ES-I3 (cell line): ENCODE data around the gene PTCD2.
"Not testable (repeated sequence)": the region's sequence is repeated elsewhere in the genome, so short reads cannot be mapped to it uniquely, and the experiment has no call there.

ENCODE experiments used
- H3K36me3 ChIP-seq: 2 replicates; pipeline ENCODE4 v1.6.1; 2013; ENCODE audit warnings: mild to moderate bottlenecking, low read length, control low read depth, moderate library complexity; ENCODE audit not compliant: insufficient read depth
- H3K4me1 ChIP-seq: 2 replicates; pipeline ENCODE4 v1.6.1; 2013; ENCODE audit warnings: mild to moderate bottlenecking, control low read depth, low read length; ENCODE audit not compliant: insufficient read depth
- H3K9ac ChIP-seq: 2 replicates; pipeline ENCODE4 v1.6.1; 2013; ENCODE audit warnings: low read depth, mild to moderate bottlenecking, low read length, moderate library complexity
- H3K9me3 ChIP-seq: 2 replicates; pipeline ENCODE4 v1.6.1; 2013; ENCODE audit warnings: mild to moderate bottlenecking, low read length, moderate library complexity; ENCODE audit not compliant: control insufficient read depth, insufficient read depth

PTCD2 gene

GRCh38 chr5:72305194-72306142 lies 14.7 kb upstream of the PTCD2 start:
- Histone ChIP-seq H3K9ac (no peak overlapping the region), H3K9me3 (no peaks in the 10 kb centered on the region), H3K4me1 (peaks cover 31% of the 10 kb centered on the region), H3K36me3 (peaks cover 5% of the 10 kb centered on the region; the same call in 1 of the 2 replicates)

- peaks cover 5% of the 10 kb centered on the region; the same call in 1 of the 2 replicates for H3K36me3 ChIP-seq
- H3K9me3 ChIP-seq: no peaks in the 10 kb centered on the region
- H3K4me1 ChIP-seq: peaks cover 17% of the 10 kb centered on the region
- peak overlapping the region; percentile 72 for H3K9ac ChIP-seq
These were observed 12.6 kb upstream of the PTCD2 start for GRCh38 chr5:72307573-72307967.

- peaks cover 8% of the 10 kb centered on the region; the same call in 1 of the 2 replicates for H3K36me3 ChIP-seq
- H3K9ac ChIP-seq: peak overlapping the region; percentile 72
- H3K4me1 ChIP-seq: peaks cover 12% of the 10 kb centered on the region
- H3K9me3 ChIP-seq: no peaks in the 10 kb centered on the region
These were observed 12.0 kb upstream of the PTCD2 start for GRCh38 chr5:72307968-72308852.

GRCh38 chr5:72308853-72309191 lies 11.4 kb upstream of the PTCD2 start:
- peaks cover 8% of the 10 kb centered on the region; the same call in 1 of the 2 replicates for H3K36me3 ChIP-seq

GRCh38 chr5:72313141-72313540 lies 7.0 kb upstream of the PTCD2 start:
- no peaks in the 10 kb centered on the region for H3K9me3 ChIP-seq
- H3K36me3 ChIP-seq: peaks cover 8% of the 10 kb centered on the region; the same call in 1 of the 2 replicates
- no peaks in the 10 kb centered on the region for H3K4me1 ChIP-seq
- H3K9ac ChIP-seq: no peak overlapping the region

More at GRCh38 chr5:72308853-72309191, 11.4 kb upstream of the PTCD2 start:
- peaks cover 12% of the 10 kb centered on the region for H3K4me1 ChIP-seq
- no peaks in the 10 kb centered on the region for H3K9me3 ChIP-seq
- H3K9ac ChIP-seq: peak overlapping the region; percentile 43; the same call in 1 of the 2 replicates

- no peaks in the 10 kb centered on the region for H3K9me3 ChIP-seq
- H3K36me3 ChIP-seq: peaks cover 5% of the 10 kb centered on the region; the same call in 1 of the 2 replicates
- H3K4me1 ChIP-seq: 0 out of 2 replicates have a peak, but pooled peaks cover 3% of the 10 kb centered on the region
- H3K9ac ChIP-seq: no peak overlapping the region
These were observed 5.5 kb upstream of the PTCD2 start for GRCh38 chr5:72314571-72315172.

- H3K9me3 ChIP-seq, H3K36me3 ChIP-seq: not testable (repeated sequence)
- Histone ChIP-seq H3K9ac (peak overlapping the region; percentile 100), H3K4me1 (peaks cover 12% of the 10 kb centered on the region; the same call in 1 of the 2 replicates)
These were observed 668 bp upstream of the PTCD2 start for GRCh38 chr5:72319435-72319975.

- Histone ChIP-seq H3K9ac (no peak overlapping the region), H3K36me3 (peaks cover 11% of the 10 kb centered on the region), H3K9me3 (no peaks in the 10 kb centered on the region), H3K4me1 (peaks cover 8% of the 10 kb centered on the region; the same call in 1 of the 2 replicates)
These were observed 4.1 kb downstream of the PTCD2 start for GRCh38 chr5:72324189-72324825.

GRCh38 chr5:72325566-72326305 lies 5.6 kb downstream of the PTCD2 start:
- peaks cover 8% of the 10 kb centered on the region; the same call in 1 of the 2 replicates for H3K4me1 ChIP-seq
- H3K9ac ChIP-seq: no peak overlapping the region
- H3K9me3 ChIP-seq: no peaks in the 10 kb centered on the region
- H3K36me3 ChIP-seq: peaks cover 14% of the 10 kb centered on the region

- Histone ChIP-seq H3K4me1 (peaks cover 6% of the 10 kb centered on the region; the same call in 1 of the 2 replicates), H3K9me3 (no peaks in the 10 kb centered on the region), H3K9ac (no peak overlapping the region), H3K36me3 (peaks cover 16% of the 10 kb centered on the region)
These were observed 6.1 kb downstream of the PTCD2 start for GRCh38 chr5:72326306-72326649.

GRCh38 chr5:72328172-72328571 lies 8.0 kb downstream of the PTCD2 start:
- peaks cover 18% of the 10 kb centered on the region for H3K36me3 ChIP-seq
- H3K9me3 ChIP-seq: no peaks in the 10 kb centered on the region
- 0 out of 2 replicates have a peak, but pooled peaks cover 3% of the 10 kb centered on the region for H3K4me1 ChIP-seq
- no peak overlapping the region for H3K9ac ChIP-seq

- peaks cover 14% of the 10 kb centered on the region for H3K36me3 ChIP-seq
These were observed 10.5 kb downstream of the PTCD2 start for GRCh38 chr5:72330712-72331111.

GRCh38 chr5:72337159-72337558 lies 17.0 kb downstream of the PTCD2 start:
- H3K4me1 ChIP-seq: no peaks in the 10 kb centered on the region
- H3K9ac ChIP-seq: no peak overlapping the region
- H3K36me3 ChIP-seq: peaks cover 10% of the 10 kb centered on the region; the same call in 1 of the 2 replicates
- H3K9me3 ChIP-seq: no peaks in the 10 kb centered on the region

More at GRCh38 chr5:72330712-72331111, 10.5 kb downstream of the PTCD2 start:
- Histone ChIP-seq H3K9ac (no peak overlapping the region), H3K9me3 (no peaks in the 10 kb centered on the region), H3K4me1 (no peaks in the 10 kb centered on the region)
